Urinary bladder (tissue), 4 donors: ENCODE results near the gene PLEKHG1. TPM values are rescaled to one million over a fixed set of nuclear protein-coding genes. Genes with fewer than 3 reads are reported as not detected.

ENCODE experiments used
- DNase-seq: peaks from one replicate; pipeline ENCODE4 v3.0.0-alpha.2; 2015; ENCODE audit errors: extremely low spot score
- H3K27ac ChIP-seq: one replicate; pipeline ENCODE4 v1.5.1; 2013; ENCODE audit warnings: low read depth, mild to moderate bottlenecking, moderate library complexity
- H3K36me3 ChIP-seq: one replicate; pipeline ENCODE4 v1.6.1; 2013; ENCODE audit warnings: mild to moderate bottlenecking, moderate library complexity; ENCODE audit not compliant: insufficient read depth
- H3K4me1 ChIP-seq: one replicate; pipeline ENCODE4 v1.6.1; 2013; ENCODE audit warnings: mild to moderate bottlenecking, moderate library complexity; ENCODE audit not compliant: insufficient read depth
- H3K4me3 ChIP-seq: one replicate; pipeline ENCODE4 v1.5.1; 2013; ENCODE audit warnings: low read depth, low read length
- WGBS: extraction: QIAGEN DNeasy Blood & Tissue Kit; methylation state at CpG from one replicate; pipeline ENCODE4 v1.1.7; 2013; 5-methylcytosine and 5-hydroxymethylcytosine counted together
- polyA plus RNA-seq: library from polyadenylated mRNA; stranded (reverse); fragments of 200-250 nt; gene quantifications from one replicate; pipeline ENCODE4 v1.2.3, GENCODE V29; 2013
- total RNA-seq: library from RNA; depleted of rRNA; stranded (reverse); fragments of >200 nt; gene quantifications from one replicate; pipeline ENCODE4 v1.2.3, GENCODE V29; 2014
- donor health status: healthy with polysubstance abuse.
- donor health status: healthy.

PLEKHG1 gene
- total and polyA plus RNA-seq, 2 donors: 6.9 to 39.5 TPM

DNA sequence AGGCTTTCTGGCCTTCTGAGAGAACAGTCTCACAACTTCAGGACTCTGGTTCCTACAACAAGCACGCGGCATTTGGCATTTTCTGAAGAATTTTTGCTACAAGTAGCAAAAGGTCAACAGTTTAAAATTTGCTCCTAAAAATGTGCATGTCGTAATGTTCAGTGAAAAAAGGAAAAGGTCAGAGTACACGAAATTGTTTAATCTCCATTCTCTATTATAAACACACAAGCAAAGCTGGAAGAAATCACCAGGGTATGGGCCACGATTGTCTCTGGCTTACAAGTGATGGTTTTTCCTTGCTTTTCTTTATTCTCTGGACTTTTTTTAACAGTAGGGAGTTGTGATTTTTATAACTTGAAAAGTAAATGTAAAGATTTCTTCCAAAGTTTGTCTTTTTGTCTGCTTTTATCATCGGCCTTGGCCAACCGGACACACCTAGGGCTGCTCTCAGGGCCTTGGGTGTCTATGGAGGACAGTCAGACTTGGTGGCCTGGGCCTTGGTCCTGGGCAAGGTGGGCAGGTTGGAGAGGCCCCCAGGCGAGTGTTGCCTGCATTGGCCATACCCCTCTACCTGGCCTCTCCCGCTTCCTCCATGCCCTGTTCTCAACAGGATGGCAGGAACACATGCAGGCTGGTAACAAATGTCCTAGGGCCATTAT lies 32.4 kb downstream of the PLEKHG1 start:
- Histone ChIP-seq H3K27ac (no peak overlapping the region), H3K4me1 (no peaks in the 10 kb centered on the region), H3K36me3 (no peaks in the 10 kb centered on the region), H3K4me3 (no peak overlapping the region)
- WGBS: 71% methylated on average over 9 of the region's 9 CpGs
- no peak for DNase-seq

DNA sequence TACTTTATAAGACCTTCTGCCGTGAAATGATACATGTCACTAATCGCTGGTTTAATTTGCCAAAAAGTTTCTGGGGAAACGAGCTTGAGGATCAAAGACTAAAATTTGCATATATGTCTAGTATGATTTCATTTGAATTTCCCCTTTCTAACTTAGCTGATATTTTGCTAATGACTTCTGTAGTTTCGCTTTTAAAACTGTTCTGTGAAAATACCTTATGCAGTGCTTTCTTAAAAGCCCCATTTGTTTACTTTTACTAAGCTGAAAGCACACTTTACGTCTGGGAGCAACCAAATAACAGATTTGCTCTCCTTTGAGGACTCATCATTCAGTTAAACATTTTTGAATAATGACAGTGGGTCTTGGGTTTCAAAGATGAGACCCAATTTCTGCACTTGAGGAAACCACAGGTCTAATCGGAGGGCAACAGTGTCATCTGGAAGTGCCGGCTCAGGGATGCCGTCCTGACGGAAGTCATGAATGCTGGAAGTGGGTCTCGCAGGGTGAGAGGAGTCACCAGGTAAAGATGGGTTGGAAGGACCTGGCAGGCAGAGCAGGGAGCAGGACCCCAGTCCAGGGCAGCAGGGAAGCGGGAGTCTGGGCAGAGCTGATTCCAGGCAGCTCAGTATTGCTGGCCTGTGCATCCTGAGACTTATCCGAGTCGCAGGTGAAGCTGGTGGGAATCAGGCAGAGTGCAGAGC lies 33.2 kb downstream of the PLEKHG1 start:
- WGBS: 76% methylated on average over 13 of the region's 13 CpGs
- Histone ChIP-seq H3K27ac (peak overlapping the region; percentile 39), H3K36me3 (no peaks in the 10 kb centered on the region), H3K4me3 (no peak overlapping the region), H3K4me1 (no peaks in the 10 kb centered on the region)
- DNase-seq: no peak

DNA sequence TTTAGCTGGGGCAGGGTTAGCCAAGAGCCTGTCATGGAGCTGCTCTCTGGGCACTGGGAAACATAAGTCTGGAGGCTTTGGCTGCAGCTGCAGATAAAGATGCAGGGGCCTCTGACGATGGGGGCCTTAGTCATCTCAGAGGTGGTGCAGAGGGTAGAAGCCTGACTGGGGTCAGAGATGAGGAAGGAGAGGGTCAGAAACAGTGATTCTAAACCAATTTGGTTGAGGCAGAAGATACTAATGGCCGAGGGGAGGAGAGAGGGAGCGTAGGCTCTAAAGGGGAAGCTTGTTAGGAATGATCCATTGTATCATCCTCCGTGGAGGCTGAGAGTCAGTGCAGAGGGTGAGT lies 33.8 kb downstream of the PLEKHG1 start:
- WGBS: 79% methylated on average over 4 of the region's 4 CpGs
- no peaks in the 10 kb centered on the region for H3K36me3 ChIP-seq
- no peak overlapping the region for H3K27ac ChIP-seq
- H3K4me3 ChIP-seq: no peak overlapping the region
- no peak for DNase-seq
- H3K4me1 ChIP-seq: no peaks in the 10 kb centered on the region

DNA sequence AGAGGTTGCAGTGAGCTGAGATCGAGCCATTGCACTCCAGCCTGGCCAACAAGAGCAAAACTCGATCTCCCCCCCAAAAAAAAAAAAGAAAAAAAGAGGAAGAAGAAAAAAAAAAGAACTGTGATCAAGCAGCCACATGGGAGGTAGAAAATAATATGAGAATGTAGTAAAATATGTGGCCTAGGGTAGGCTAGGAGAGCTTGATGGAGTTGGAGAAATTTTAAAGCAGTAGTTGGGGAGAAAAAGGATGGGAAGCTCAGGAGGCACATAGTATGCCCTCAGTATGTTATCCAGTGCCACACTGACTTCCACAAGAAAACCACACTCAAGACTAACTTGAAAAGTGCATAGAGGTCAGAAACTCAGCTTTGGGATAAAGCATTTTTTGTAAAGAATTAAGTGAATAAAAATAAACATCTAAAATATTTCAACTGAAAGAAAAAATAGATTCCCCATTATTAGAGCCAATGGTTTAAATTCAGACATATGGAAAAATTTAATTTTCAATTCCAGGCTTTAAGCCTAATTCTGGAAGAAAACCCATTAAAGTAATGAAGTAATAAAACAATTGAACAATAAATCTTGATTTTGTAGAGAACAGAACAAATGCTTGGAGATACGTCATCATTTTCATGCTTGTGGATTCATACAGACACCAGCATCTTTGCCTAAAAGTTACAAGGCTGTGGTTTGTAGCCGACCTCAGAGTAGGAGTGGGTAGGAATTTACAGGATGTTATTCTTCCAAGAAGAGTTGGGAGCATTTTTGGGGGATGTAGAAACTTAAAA lies 34.7 kb downstream of the PLEKHG1 start:
- Histone ChIP-seq H3K4me3 (no peak overlapping the region), H3K36me3 (no peaks in the 10 kb centered on the region), H3K4me1 (no peaks in the 10 kb centered on the region), H3K27ac (no peak overlapping the region)
- no peak for DNase-seq
- 71% methylated on average over 4 of the region's 4 CpGs for WGBS

DNA sequence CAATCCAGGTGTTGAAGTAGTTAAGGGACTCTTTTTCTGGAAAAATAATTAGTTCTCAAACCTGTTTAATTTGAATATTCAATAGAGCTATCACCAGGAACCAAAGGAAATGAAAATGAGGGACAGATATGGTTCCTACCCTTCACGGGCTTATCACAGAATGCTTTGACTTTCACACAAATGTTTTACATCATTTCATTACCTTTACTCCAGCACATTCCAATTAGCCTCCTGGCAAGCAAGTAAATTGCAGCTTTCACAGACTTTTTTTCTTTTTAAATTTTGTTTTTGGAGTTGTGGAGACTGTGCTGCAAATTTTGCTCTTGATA lies 35.2 kb downstream of the PLEKHG1 start:
- H3K27ac ChIP-seq: no peak overlapping the region
- 53% methylated on average over 1 of the region's 1 CpG for WGBS
- no peak for DNase-seq
- H3K4me1 ChIP-seq: no peaks in the 10 kb centered on the region
- H3K36me3 ChIP-seq: no peaks in the 10 kb centered on the region
- H3K4me3 ChIP-seq: no peak overlapping the region

DNA sequence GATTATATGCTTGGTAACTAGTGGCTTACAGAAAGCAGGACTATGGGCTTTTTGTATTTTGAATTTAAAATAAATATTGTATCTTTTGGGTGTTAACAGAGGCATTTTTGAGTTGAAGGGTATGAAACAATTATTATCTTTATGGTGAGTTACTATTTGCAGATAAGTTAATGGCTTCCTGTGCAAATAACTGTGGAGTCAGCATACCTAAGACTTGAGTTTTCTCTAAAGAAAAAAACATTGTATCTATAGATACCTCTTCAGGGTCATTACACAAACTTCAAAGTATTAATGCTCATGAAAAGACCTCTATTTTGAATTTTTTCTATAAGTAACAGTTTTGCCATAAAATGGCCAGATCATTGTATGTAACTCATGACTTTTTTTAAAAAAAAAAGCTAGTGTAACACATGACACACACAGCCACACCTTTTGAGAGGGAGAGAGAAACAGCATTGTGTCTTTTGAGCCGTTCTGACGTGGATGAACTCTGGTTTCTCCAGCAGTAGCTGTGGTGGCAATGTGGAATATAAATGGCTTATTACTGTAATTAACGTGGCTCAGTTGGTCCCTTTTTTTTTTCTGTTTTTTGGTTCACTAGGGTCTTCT lies 36.3 kb downstream of the PLEKHG1 start:
- Histone ChIP-seq H3K4me3 (no peak overlapping the region), H3K36me3 (no peaks in the 10 kb centered on the region), H3K27ac (no peak overlapping the region), H3K4me1 (no peaks in the 10 kb centered on the region)
- WGBS: 77% methylated on average over 3 of the region's 3 CpGs
- no peak for DNase-seq

DNA sequence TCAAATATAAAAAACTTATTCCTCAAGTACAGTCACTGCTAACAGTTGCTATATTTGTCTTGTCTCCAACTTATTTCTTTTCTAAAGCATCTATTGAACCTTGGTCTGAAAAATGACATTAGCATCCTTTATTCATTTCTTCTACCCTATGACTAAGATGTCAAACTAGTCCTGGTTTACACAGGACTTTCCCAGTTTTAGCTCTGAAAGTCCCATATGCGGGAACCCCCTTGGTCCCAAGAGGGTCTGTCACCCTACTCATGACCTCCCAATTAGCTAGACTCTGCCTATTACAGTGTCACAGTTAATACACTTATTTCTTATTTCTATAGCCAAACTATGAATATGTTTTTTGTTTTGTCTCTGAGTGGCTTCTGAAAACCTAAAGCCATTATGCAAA lies 37.1 kb downstream of the PLEKHG1 start:
- Histone ChIP-seq H3K36me3 (no peaks in the 10 kb centered on the region), H3K4me3 (no peak overlapping the region), H3K4me1 (no peaks in the 10 kb centered on the region), H3K27ac (no peak overlapping the region)
- no peak for DNase-seq
- 89% methylated on average over 1 of the region's 1 CpG for WGBS

DNA sequence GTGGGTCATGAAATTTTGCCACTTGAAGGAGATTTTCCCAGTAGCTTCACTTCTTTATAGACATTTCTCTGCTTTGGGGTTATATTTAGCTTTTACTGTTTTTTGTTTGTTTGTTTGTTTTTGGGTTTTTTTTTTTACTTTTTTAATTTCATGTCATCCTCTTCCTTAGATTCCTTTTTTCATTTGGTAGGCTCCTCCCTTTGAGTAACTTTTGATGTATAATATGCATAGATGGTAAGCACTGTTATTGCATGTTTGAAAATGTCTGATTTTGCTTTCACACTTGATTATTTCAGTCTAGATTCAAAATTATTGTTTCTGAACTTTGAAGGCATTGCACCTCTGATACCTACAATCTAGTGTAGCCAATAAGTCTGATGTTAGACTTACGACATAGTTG lies 37.6 kb downstream of the PLEKHG1 start:
- no peak for DNase-seq
- Histone ChIP-seq H3K4me1 (no peaks in the 10 kb centered on the region), H3K27ac (no peak overlapping the region), H3K36me3 (no peaks in the 10 kb centered on the region), H3K4me3 (no peak overlapping the region)
- WGBS: 98% methylated on average over 1 of the region's 1 CpG

DNA sequence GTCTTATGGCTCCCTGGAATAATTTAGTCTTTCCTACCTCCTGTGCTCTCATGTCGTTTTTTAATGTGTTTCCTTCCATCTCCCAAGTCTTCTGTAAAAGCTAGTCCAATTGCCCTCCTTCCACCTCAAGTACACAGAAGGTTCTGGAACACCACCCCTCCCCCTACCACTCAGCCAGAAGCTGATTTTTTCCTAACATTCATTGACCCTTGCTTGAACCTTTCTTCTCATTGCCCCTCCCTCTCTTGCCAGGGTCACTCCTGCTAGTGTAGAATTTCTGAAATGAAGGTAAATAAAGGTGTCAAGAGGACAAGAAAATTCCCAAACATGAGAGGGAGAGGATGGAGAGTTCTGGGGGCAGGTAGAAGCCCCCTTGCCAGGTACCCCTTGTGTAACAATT lies 38.6 kb downstream of the PLEKHG1 start:
- 81% methylated on average over 1 of the region's 1 CpG for WGBS
- H3K4me3 ChIP-seq: no peak overlapping the region
- H3K27ac ChIP-seq: no peak overlapping the region
- DNase-seq: no peak
- peaks cover 2% of the 10 kb centered on the region for H3K36me3 ChIP-seq
- no peaks in the 10 kb centered on the region for H3K4me1 ChIP-seq

DNA sequence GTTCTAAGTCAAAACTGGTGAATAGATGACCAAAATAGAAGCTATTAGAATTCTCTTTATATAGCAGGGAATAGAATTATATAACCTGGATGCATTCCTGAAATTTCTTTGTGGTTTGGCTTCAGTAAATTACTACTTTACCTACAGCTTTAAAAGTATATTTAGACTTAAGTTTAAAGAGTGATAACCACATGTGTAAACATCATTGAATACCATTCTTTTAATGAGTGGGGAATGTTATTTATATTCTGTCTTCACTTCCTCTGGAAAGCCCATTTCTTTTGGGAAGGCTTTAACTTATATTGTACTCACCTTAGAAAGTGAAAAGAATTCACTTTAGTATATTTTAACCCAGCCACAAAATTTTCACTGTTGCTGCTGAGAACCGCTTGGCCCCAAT lies 39.1 kb downstream of the PLEKHG1 start:
- DNase-seq: no peak
- peaks cover 2% of the 10 kb centered on the region for H3K36me3 ChIP-seq
- H3K27ac ChIP-seq: no peak overlapping the region
- H3K4me3 ChIP-seq: no peak overlapping the region
- H3K4me1 ChIP-seq: peaks cover 2% of the 10 kb centered on the region
- WGBS: 98% methylated on average over 1 of the region's 1 CpG

DNA sequence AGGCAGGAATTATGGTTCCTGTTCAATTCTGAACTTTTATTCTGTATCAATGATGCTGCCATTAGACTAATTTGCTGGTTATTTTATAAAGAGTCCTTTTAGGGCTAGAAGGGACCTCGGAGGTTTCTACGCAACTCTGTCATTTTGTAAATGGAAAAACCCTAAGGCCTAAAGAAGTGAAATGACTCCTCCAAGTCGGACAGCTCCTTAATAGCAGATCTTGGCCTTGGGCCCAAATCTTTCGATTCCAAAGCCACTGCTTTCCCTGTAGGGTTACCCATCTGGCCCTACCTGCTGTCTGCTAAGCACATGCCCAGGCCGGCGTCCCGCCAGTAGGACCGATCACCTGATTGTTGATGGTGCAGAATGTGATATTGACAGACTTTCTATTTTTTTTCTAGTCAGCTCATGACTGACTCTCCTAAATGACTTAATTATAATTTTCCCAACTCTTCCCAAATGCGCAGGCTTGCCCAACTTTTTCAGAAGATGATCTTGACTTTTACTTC lies 40.2 kb downstream of the PLEKHG1 start:
- Histone ChIP-seq H3K27ac (no peak overlapping the region), H3K36me3 (peaks cover 2% of the 10 kb centered on the region), H3K4me3 (no peak overlapping the region), H3K4me1 (peaks cover 2% of the 10 kb centered on the region)
- WGBS: 90% methylated on average over 9 of the region's 9 CpGs
- DNase-seq: no peak

DNA sequence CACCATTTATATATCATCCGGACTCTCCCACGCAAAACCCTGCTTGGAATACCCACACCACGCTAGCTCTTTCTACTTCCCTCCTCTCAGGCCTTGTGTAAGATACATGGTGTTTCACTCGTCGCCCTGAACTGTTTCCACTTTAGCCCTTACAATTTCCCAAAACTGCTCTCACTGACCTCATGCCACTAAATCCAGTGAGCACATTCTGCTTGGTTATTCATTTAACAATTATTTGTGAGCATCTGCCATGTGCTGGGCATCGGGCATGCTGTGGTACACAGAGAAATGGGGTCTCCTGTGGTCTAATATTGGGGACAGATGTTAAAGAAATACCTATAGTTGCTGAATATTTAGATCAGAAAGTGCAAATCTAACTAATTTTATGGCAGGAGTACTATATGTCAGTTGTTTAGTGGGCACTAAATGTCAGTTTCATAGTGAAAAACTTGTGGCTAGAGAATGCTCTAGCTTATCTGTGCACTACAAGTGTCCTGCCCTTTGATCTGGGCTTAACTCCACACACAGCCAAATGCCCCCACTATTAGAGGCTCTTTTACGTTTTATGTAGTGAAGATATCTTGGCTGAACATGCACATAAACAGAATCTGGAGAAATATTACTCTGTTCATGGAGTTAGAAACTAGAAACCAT lies 41.0 kb downstream of the PLEKHG1 start:
- WGBS: 85% methylated on average over 7 of the region's 7 CpGs
- Histone ChIP-seq H3K36me3 (peaks cover 2% of the 10 kb centered on the region), H3K27ac (no peak overlapping the region), H3K4me1 (peaks cover 2% of the 10 kb centered on the region), H3K4me3 (no peak overlapping the region)
- DNase-seq: no peak

DNA sequence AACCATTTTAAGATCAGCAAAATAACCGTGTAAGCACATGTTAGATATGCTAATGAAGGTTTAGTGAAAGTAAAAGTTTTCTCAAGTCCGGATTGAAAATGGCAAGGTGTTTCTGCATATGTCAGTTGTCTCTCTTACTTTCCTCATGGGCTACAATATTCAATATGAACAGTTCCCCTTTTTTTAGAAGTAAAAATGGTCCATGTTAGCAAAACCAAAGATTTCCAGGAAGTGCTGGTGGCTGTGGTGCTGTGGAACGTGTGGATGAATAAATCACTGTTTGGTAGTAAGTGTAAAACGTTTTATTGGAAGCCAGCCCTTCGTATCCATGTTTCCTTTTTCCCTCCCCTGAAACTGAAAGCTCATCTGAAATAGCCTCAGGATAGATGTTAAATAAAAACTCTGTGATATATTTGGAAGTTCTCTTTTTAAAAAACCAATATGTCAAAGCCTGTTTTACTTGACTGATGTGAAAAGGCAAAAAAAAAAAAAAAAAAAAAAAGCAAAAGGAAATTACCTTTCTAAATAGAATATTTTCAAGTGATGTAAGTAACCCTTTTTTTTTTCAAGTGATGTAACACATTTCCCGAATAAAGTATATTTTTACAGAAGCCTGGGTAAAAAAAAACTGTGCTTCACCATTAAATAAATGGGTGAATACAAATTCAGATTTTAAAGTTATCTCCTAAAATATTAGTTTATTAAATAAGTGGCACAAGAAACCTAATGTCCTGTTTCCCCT lies 41.9 kb downstream of the PLEKHG1 start:
- H3K4me1 ChIP-seq: peaks cover 2% of the 10 kb centered on the region
- no peak for DNase-seq
- WGBS: 21% methylated on average over 6 of the region's 6 CpGs
- H3K27ac ChIP-seq: no peak overlapping the region
- H3K36me3 ChIP-seq: peaks cover 2% of the 10 kb centered on the region
- H3K4me3 ChIP-seq: peak overlapping the region; percentile 22
